Upper lobe of left lung (tissue), 6 donors: Measurements from ENCODE around the gene FIP1L1. TPM values are rescaled to one million over a fixed set of nuclear protein-coding genes. Genes with fewer than 3 reads are reported as not detected.

ENCODE experiments used
- ATAC-seq, 2 donors: fragments of 200-7000 bp; cut with Tn5 transposase; one replicate each; pipeline ENCODE4 v1.9.1; 2022; ENCODE audit warnings: mild to moderate bottlenecking in 2 of 2, moderate library complexity in 2 of 2; ENCODE audit not compliant: low FRiP score in 2 of 2
- DNase-seq, 2 donors: peaks; one replicate each; pipeline ENCODE4 v3.0.0-alpha.2; 2019 to 2020
- H3K27ac ChIP-seq, 4 donors: fragments of 200-600 bp; sonication (generic); one replicate each; pipeline ENCODE4 v1.5.1; 2016 to 2019
- H3K27me3 ChIP-seq, 4 donors: fragments of 200-600 bp; sonication (generic); one replicate each; pipeline ENCODE4 v1.5.1; 2017 to 2019
- H3K36me3 ChIP-seq, 4 donors: fragments of 200-600 bp; sonication (generic); one replicate each; pipeline ENCODE4 v1.5.1; 2016 to 2019
- H3K4me1 ChIP-seq, 4 donors: fragments of 200-600 bp; sonication (generic); one replicate each; pipeline ENCODE4 v1.5.1; 2018 to 2019
- H3K4me3 ChIP-seq, 4 donors: fragments of 200-600 bp; sonication (generic); one replicate each; pipeline ENCODE4 v1.5.1; 2017 to 2019; ENCODE audit warnings: mild to moderate bottlenecking in 2 of 4, moderate library complexity in 1 of 4
- H3K9me3 ChIP-seq, 4 donors: fragments of 200-600 bp; sonication (generic); one replicate each; pipeline ENCODE4 v1.5.1; 2018 to 2019
- CTCF ChIP-seq, 6 experiments: fragments of 450-650 bp in 4 of 6; fragments of 200-600 bp in 2 of 6; sonication (generic) in 2 of 6; IDR thresholded peaks; one replicate each; pipeline ENCODE4 v1.5.1; 2016 to 2019; ENCODE audit warnings: antibody characterized with exemption in 6 of 6
- EP300 ChIP-seq, 4 donors: sonication (generic); formaldehyde crosslinking; IDR thresholded peaks; one replicate each; pipeline ENCODE4 v1.5.1; 2017; ENCODE audit warnings: antibody characterized with exemption in 4 of 4, control low read depth in 2 of 4
- POLR2A ChIP-seq, 4 donors: fragments of 450-650 bp; IDR thresholded peaks; one replicate each; pipeline ENCODE4 v1.5.1; 2016 to 2017; ENCODE audit warnings: antibody characterized with exemption in 4 of 4, mild to moderate bottlenecking in 2 of 4
- POLR2AphosphoS5 ChIP-seq, 2 donors: sonication (generic); formaldehyde crosslinking; IDR thresholded peaks; one replicate each; pipeline ENCODE4 v1.5.1; 2017; ENCODE audit warnings: antibody characterized with exemption in 2 of 2
- WGBS, 2 donors: methylation state at CpG; one replicate each; pipeline ENCODE4 v1.1.5; 2017 to 2018; 5-methylcytosine and 5-hydroxymethylcytosine counted together
- total RNA-seq, 6 donors: library from RNA; depleted of rRNA in 4 of 6; stranded (reverse); fragments of >200 nt in 4 of 6; gene quantifications; one replicate each; pipeline versions ENCODE4 v1.1.0 to v1.2.1, GENCODE V29; 2016 to 2021
- donor health status: DM: no; HTN: no; CAD: no; lungs with moderate emphysema.
- donor health status: DM: no; HTN: yes; CAD: no; lungs with severe emphysema.

The FIP1L1 gene
- total RNA-seq, 6 donors from 2014 or later = 30.0 to 67.9 (median 39.7) TPM

GRCh38 chr4:53450773-53451172 lies 73.3 kb downstream of the FIP1L1 start:
- Histone ChIP-seq H3K27ac (no peak overlapping the region), H3K4me3 (no peak overlapping the region), H3K9me3 (no peaks in the 10 kb centered on the region), H3K36me3 (peaks cover 0 to 44% (median 16%) of the 10 kb centered on the region in 4 donors), H3K4me1 (no peaks in the 10 kb centered on the region), H3K27me3 (no peaks in the 10 kb centered on the region)
- ATAC-seq (no peak), DNase-seq (no peak)
- WGBS, 2 donors = 94 to 95% methylated on average over 3 of the region's 3 CpGs
- no peak for TF ChIP-seq POLR2A (IDR thresholded peaks at IDR 0.05)
- no peak for TF ChIP-seq EP300 (IDR thresholded peaks at IDR 0.05)
- TF ChIP-seq POLR2AphosphoS5 (IDR thresholded peaks at IDR 0.05) = no peak
- no peak for TF ChIP-seq CTCF (IDR thresholded peaks at IDR 0.05)

GRCh38 chr4:53453385-53453784 lies 75.9 kb downstream of the FIP1L1 start:
- H3K27ac ChIP-seq = no peak overlapping the region
- H3K27me3 ChIP-seq = no peaks in the 10 kb centered on the region
- no peaks in the 10 kb centered on the region for H3K9me3 ChIP-seq
- no peaks in the 10 kb centered on the region for H3K4me1 ChIP-seq
- 86 to 90% methylated on average over 2 of the region's 2 CpGs for WGBS, 2 donors
- H3K36me3 ChIP-seq = peaks cover 0 to 41% (median 16%) of the 10 kb centered on the region in 4 donors
- TF ChIP-seq CTCF (IDR thresholded peaks at IDR 0.05) (no peak), POLR2AphosphoS5 (IDR thresholded peaks at IDR 0.05) (no peak), POLR2A (IDR thresholded peaks at IDR 0.05) (no peak), EP300 (IDR thresholded peaks at IDR 0.05) (no peak)
- ATAC-seq = no peak
- H3K4me3 ChIP-seq = no peak overlapping the region
- no peak for DNase-seq

GRCh38 chr4:53455766-53456165 lies 78.3 kb downstream of the FIP1L1 start:
- H3K4me3 ChIP-seq = no peak overlapping the region
- no peaks in the 10 kb centered on the region for H3K27me3 ChIP-seq
- TF ChIP-seq EP300 (IDR thresholded peaks at IDR 0.05) (no peak), CTCF (IDR thresholded peaks at IDR 0.05) (no peak), POLR2AphosphoS5 (IDR thresholded peaks at IDR 0.05) (no peak), POLR2A (IDR thresholded peaks at IDR 0.05) (no peak)
- DNase-seq (no peak), ATAC-seq (no peak)
- 80 to 86% methylated on average over 3 of the region's 3 CpGs for WGBS, 2 donors
- peaks cover 0 to 60% (median 21%) of the 10 kb centered on the region in 4 donors for H3K36me3 ChIP-seq
- H3K4me1 ChIP-seq = peaks cover 0 to 2% (median 0%) of the 10 kb centered on the region in 4 donors
- H3K9me3 ChIP-seq = no peaks in the 10 kb centered on the region
- H3K27ac ChIP-seq = no peak overlapping the region

GRCh38 chr4:53456178-53456577 lies 78.7 kb downstream of the FIP1L1 start:
- no peak for ATAC-seq

More at GRCh38 chr4:53456178-53456577, 78.7 kb downstream of the FIP1L1 start:
- peaks cover 0 to 64% (median 22%) of the 10 kb centered on the region in 4 donors for H3K36me3 ChIP-seq
- DNase-seq = no peak
- peaks cover 0 to 2% (median 0%) of the 10 kb centered on the region in 4 donors for H3K4me1 ChIP-seq
- no peaks in the 10 kb centered on the region for H3K9me3 ChIP-seq
- no peaks in the 10 kb centered on the region for H3K27me3 ChIP-seq
- no peak for TF ChIP-seq CTCF (IDR thresholded peaks at IDR 0.05)
- TF ChIP-seq EP300 (IDR thresholded peaks at IDR 0.05) = no peak
- no peak for TF ChIP-seq POLR2AphosphoS5 (IDR thresholded peaks at IDR 0.05)
- TF ChIP-seq POLR2A (IDR thresholded peaks at IDR 0.05) = no peak
- no peak overlapping the region for H3K27ac ChIP-seq
- no peak overlapping the region for H3K4me3 ChIP-seq
